H1 (cell line): ENCODE results near the gene ZBTB42. TPM values are rescaled to one million over a fixed set of nuclear protein-coding genes. Genes with fewer than 3 reads are reported as not detected.

Experiments used
- CTCF ChIA-PET: fragments of 300-600 bp; sonication (Branson Sonifier 250); formaldehyde crosslinking; loops from one replicate; lab custom pipeline; 2021; ENCODE audit not compliant: partially characterized antibody; lab: Charles Lee
- POLR2A ChIA-PET: fragments of 300-600 bp; sonication (Branson Sonifier 250); formaldehyde crosslinking; loops from one replicate; lab custom pipeline; 2021; ENCODE audit warnings: inconsistent platforms; ENCODE audit not compliant: partially characterized antibody; lab: Charles Lee
- DNase-seq, 2 experiments: peaks; one replicate each; pipeline versions ENCODE4 v3.0.0 to v3.0.0-alpha.2; 2010 to 2022; ENCODE audit warnings: low spot score in 2 of 2, low read depth in 1 of 2, mixed read lengths in 1 of 2
- FAIRE-seq: peaks from 2 replicates; lab custom pipeline; 2011; peaks lifted over from hg19 to GRCh38; lab: Jason Lieb, UNC
- H2AFZ ChIP-seq: 2 replicates; pipeline ENCODE4 v1.8.1; 2012; ENCODE audit warnings: low read length, inconsistent platforms
- H2AK5ac ChIP-seq: 2 replicates; pipeline ENCODE4 v1.6.1; 2013; ENCODE audit warnings: low read depth, low read length
- H2BK120ac ChIP-seq: replicated peaks from 2 replicates; pipeline ENCODE3; 2013; ENCODE audit warnings: low read depth, low read length, inconsistent platforms
- H2BK12ac ChIP-seq: 2 replicates; pipeline ENCODE4 v1.6.1; 2013; ENCODE audit warnings: low read depth, low read length
- H2BK15ac ChIP-seq: 2 replicates; pipeline ENCODE4 v1.6.1; 2013; ENCODE audit warnings: low read length
- H2BK20ac ChIP-seq: 2 replicates; pipeline ENCODE4 v1.6.1; 2013; ENCODE audit warnings: low read length
- H2BK5ac ChIP-seq: 2 replicates; pipeline ENCODE4 v1.6.1; 2013; ENCODE audit warnings: low read depth, low read length
- H3K14ac ChIP-seq: 2 replicates; pipeline ENCODE4 v1.6.1; 2013; ENCODE audit warnings: inconsistent platforms; ENCODE audit not compliant: insufficient read length
- H3K18ac ChIP-seq: 2 replicates; pipeline ENCODE4 v1.6.1; 2013; ENCODE audit warnings: low read length; ENCODE audit errors: extremely low read depth
- H3K23ac ChIP-seq: 2 replicates; pipeline ENCODE4 v1.6.1; 2013; ENCODE audit warnings: inconsistent platforms; ENCODE audit not compliant: insufficient read length
- H3K23me2 ChIP-seq: 2 replicates; pipeline ENCODE4 v1.6.1; 2013; ENCODE audit warnings: low read depth, low read length
- H3K27ac ChIP-seq: 2 replicates; pipeline ENCODE4 v1.6.1; 2011; ENCODE audit warnings: low read depth, low read length, inconsistent platforms
- H3K27me3 ChIP-seq, 4 experiments: replicated peaks in 1 of 4; 1 replicate in 1 of 4; 2 replicates in 3 of 4; pipeline versions ENCODE4 v1.6.1 to v1.8.1; 2011 to 2013; ENCODE audit warnings: low read length in 3 of 4, mild to moderate bottlenecking in 3 of 4, inconsistent platforms in 2 of 4, mixed read lengths in 2 of 4, moderate library complexity in 1 of 4; ENCODE audit not compliant: control insufficient read depth in 3 of 4, insufficient read depth in 3 of 4; ENCODE audit errors: extremely low read depth in 1 of 4
- H3K36me3 ChIP-seq, 4 experiments: 2 replicates each; pipeline versions ENCODE4 v1.6.1 to v1.8.1; 2011 to 2013; ENCODE audit warnings: mild to moderate bottlenecking in 4 of 4, low read length in 3 of 4, moderate library complexity in 2 of 4, control low read depth in 1 of 4, inconsistent platforms in 1 of 4; ENCODE audit not compliant: insufficient read depth in 4 of 4, control insufficient read depth in 2 of 4
- H3K4ac ChIP-seq: replicated peaks from 2 replicates; pipeline ENCODE3; 2013; ENCODE audit warnings: low read length, low read depth, mixed read lengths, inconsistent platforms; ENCODE audit not compliant: insufficient read length
- H3K4me1 ChIP-seq, 4 experiments: replicated peaks in 1 of 4; 1 replicate in 1 of 4; 2 replicates in 3 of 4; pipeline versions ENCODE4 v1.6.1 to v1.8.1; 2011 to 2013; ENCODE audit warnings: low read length in 3 of 4, inconsistent platforms in 2 of 4, mixed read lengths in 1 of 4; ENCODE audit not compliant: insufficient read depth in 4 of 4, control insufficient read depth in 3 of 4
- H3K4me2 ChIP-seq, 2 experiments: 2 replicates each; pipeline versions ENCODE4 v1.6.1 to v1.8.1; 2011 to 2013; ENCODE audit warnings: low read depth in 2 of 2, low read length in 2 of 2, control low read depth in 1 of 2, inconsistent platforms in 1 of 2, mild to moderate bottlenecking in 1 of 2; ENCODE audit not compliant: insufficient read depth in 1 of 2
- H3K4me3 ChIP-seq, 4 experiments: fragments of 200-600, 300-600 bp in 1 of 4; sonication (generic), shearing (Covaris generic), sonication (Bioruptor Twin) in 1 of 4; 2 replicates each; pipeline versions ENCODE4 v1.5.1 to v1.8.1; 2011 to 2016; ENCODE audit warnings: low read length in 4 of 4, low read depth in 3 of 4, control low read depth in 2 of 4, inconsistent platforms in 2 of 4, mild to moderate bottlenecking in 2 of 4, mixed read lengths in 1 of 4, moderate library complexity in 1 of 4; ENCODE audit not compliant: insufficient read depth in 2 of 4; ENCODE audit errors: extremely low read depth in 1 of 4
- H3K56ac ChIP-seq: replicated peaks from 2 replicates; pipeline ENCODE3; 2013; ENCODE audit warnings: low read depth, mild to moderate bottlenecking, mixed read lengths, low read length, inconsistent platforms; ENCODE audit not compliant: insufficient read length
- H3K79me1 ChIP-seq: 2 replicates; pipeline ENCODE4 v1.6.1; 2013; ENCODE audit warnings: low read depth, low read length, control low read depth
- H3K79me2 ChIP-seq, 2 experiments: 2 replicates each; pipeline versions ENCODE4 v1.6.1 to v1.8.1; 2012 to 2013; ENCODE audit warnings: low read length in 2 of 2, mild to moderate bottlenecking in 2 of 2, inconsistent platforms in 1 of 2; ENCODE audit not compliant: insufficient read depth in 2 of 2, control insufficient read depth in 1 of 2
- H3K9ac ChIP-seq, 4 experiments: replicated peaks in 1 of 4; 1 replicate in 1 of 4; 2 replicates in 3 of 4; pipeline versions ENCODE4 v1.6.1 to v1.8.1; 2011 to 2013; ENCODE audit warnings: low read depth in 3 of 4, low read length in 3 of 4, control low read depth in 2 of 4, mild to moderate bottlenecking in 2 of 4, moderate library complexity in 2 of 4, inconsistent platforms in 1 of 4; ENCODE audit errors: extremely low read depth in 1 of 4
- H3K9me3 ChIP-seq, 2 experiments: 2 replicates each; pipeline versions ENCODE4 v1.6.1 to v1.8.1; 2012 to 2013; ENCODE audit warnings: mild to moderate bottlenecking in 2 of 2, moderate library complexity in 2 of 2, control low read depth in 1 of 2, inconsistent platforms in 1 of 2, low read depth in 1 of 2, low read length in 1 of 2, mixed read lengths in 1 of 2; ENCODE audit not compliant: insufficient read depth in 2 of 2
- H4K20me1 ChIP-seq, 2 experiments: replicated peaks in 1 of 2; 2 replicates each; pipeline versions ENCODE3 to v1.8.1; 2011 to 2013; ENCODE audit warnings: inconsistent platforms in 2 of 2, low read length in 2 of 2, mild to moderate bottlenecking in 1 of 2; ENCODE audit not compliant: insufficient read depth in 2 of 2, control insufficient read depth in 1 of 2
- H4K5ac ChIP-seq: 2 replicates; pipeline ENCODE4 v1.6.1; 2013; ENCODE audit warnings: low read length, low read depth, mixed read lengths, inconsistent platforms; ENCODE audit not compliant: insufficient read length
- H4K8ac ChIP-seq: 2 replicates; pipeline ENCODE4 v1.8.0; 2013; ENCODE audit warnings: mild to moderate bottlenecking, moderate library complexity, low read length, inconsistent platforms; ENCODE audit not compliant: insufficient read depth; ENCODE audit errors: extremely low read depth
- H4K91ac ChIP-seq: replicated peaks from 2 replicates; pipeline ENCODE3; 2013; ENCODE audit warnings: low read length, mixed read lengths, inconsistent platforms; ENCODE audit not compliant: insufficient read length
- CREB1 ChIP-seq: IDR thresholded peaks from 2 replicates; pipeline ENCODE4 v1.6.1; 2012; ENCODE audit warnings: inconsistent platforms
- HDAC6 ChIP-seq: IDR thresholded peaks from one replicate; pipeline ENCODE4 v1.7.1; 2012; ENCODE audit warnings: low read depth, mild to moderate bottlenecking, inconsistent platforms, low read length, moderate library complexity
- KDM4A ChIP-seq: IDR thresholded peaks from one replicate; pipeline ENCODE4 v1.7.1; 2012; ENCODE audit warnings: low read depth, mild to moderate bottlenecking, moderate library complexity, low read length, inconsistent platforms; ENCODE audit not compliant: severe bottlenecking
- PHF8 ChIP-seq: fragments of 200-600 bp; sonication (generic); conservative IDR thresholded peaks from 2 replicates; pipeline ENCODE4 v1.7.1; 2012; ENCODE audit warnings: low read depth, mild to moderate bottlenecking, inconsistent platforms, low read length, moderate library complexity
- SRF ChIP-seq: IDR thresholded peaks from 2 replicates; pipeline ENCODE4 v1.6.1; 2011; ENCODE audit warnings: mild to moderate bottlenecking, low read depth, low read length, moderate library complexity
- WGBS, 2 experiments: shearing (Covaris generic) in 1 of 2; methylation state at CpG; one replicate each; pipeline versions ENCODE4 v1.1.6 to v1.1.7; 2013 to 2015; ENCODE audit warnings: low lambda C conversion rate in 2 of 2, mixed read lengths in 2 of 2, inconsistent platforms in 1 of 2, low coverage in 1 of 2, missing lambda C conversion rate in 1 of 2; ENCODE audit not compliant: insufficient replicate concordance in 2 of 2, insufficient coverage in 1 of 2, insufficient read length in 1 of 2; ENCODE audit errors: extremely low coverage in 1 of 2, missing lambda C conversion rate in 1 of 2; 5-methylcytosine and 5-hydroxymethylcytosine counted together
- polyA plus RNA-seq, 7 experiments: library from polyadenylated mRNA; depleted of rRNA in 3 of 7; stranded (reverse) in 5 of 7; unstranded in 2 of 7; fragments of >200 nt in 5 of 7; fragments of 200-250 nt in 2 of 7; gene quantifications; 1 replicate in 5 of 7; 2 replicates in 1 of 7; 4 replicates in 1 of 7; pipeline versions ENCODE4 v1.2.1 to v1.2.3, GENCODE V29; 2011 to 2013; ENCODE audit warnings: missing spikeins in 2 of 7, mixed read lengths in 2 of 7
- total RNA-seq: library from RNA; stranded (reverse); fragmentation: NEBNext Ultra II Directional; extraction: Animal tissue kit (Norgen Biotek cat#: 25700); gene quantifications from 2 replicates; pipeline ENCODE4 v1.2.1, GENCODE V29; 2021

The ZBTB42 gene
- total and polyA plus RNA-seq, 2 of the 8 experiments (the other 6 are each of a cell fraction or from before 2014, with no cell fraction given): 2.8 to 3.1 TPM

- Histone ChIP-seq H3K4ac (no peak within 1 kb of the TSS), H3K56ac (no peak within 1 kb of the TSS), H3K23me2 (peaks cover 20% of the 10 kb centered on the region), H3K27me3 (peaks cover 6 to 50% (median 41%) of the 10 kb centered on the region in 4 experiments), H3K14ac (no peak within 1 kb of the TSS), H3K4me1 (peaks cover 4 to 48% (median 33%) of the 10 kb centered on the region in 4 experiments), H3K9ac (peak within 1 kb of the TSS; percentile 1 to 60 (median 20); a peak in 4 of 7 replicates), H3K4me3 (peak within 1 kb of the TSS; percentile 56 to 74 (median 60)), H2AK5ac (peak within 1 kb of the TSS; percentile 75; the same call in 1 of the 2 replicates), H3K23ac (no peak within 1 kb of the TSS), H4K8ac (peak within 1 kb of the TSS; percentile 57; the same call in 1 of the 2 replicates), H3K36me3 (peaks cover 0 to 4% (median 0%) of the 10 kb centered on the region in 4 experiments; a peak in 2 of 8 replicates), H2BK120ac (no peak within 1 kb of the TSS)
- no peak for FAIRE-seq
- no peak for DNase-seq
- TF ChIP-seq PHF8 (0 out of 2 replicates have a peak, but pooled peaks have one; percentile 11), KDM4A (peak; percentile 46), SRF (no peak), CREB1 (no peak), HDAC6 (no peak)
- TF ChIP-seq, all 59 proteins: peak for 2
- 0 out of 2 replicates have a peak within 1 kb of the TSS, but pooled peaks have one; percentile 61 for H2BK20ac ChIP-seq
- H4K5ac ChIP-seq: no peak within 1 kb of the TSS
- no peak within 1 kb of the TSS for H2BK12ac ChIP-seq
- H4K91ac ChIP-seq: peak within 1 kb of the TSS; percentile 1
- no peak within 1 kb of the TSS for H2AFZ ChIP-seq
- H3K18ac ChIP-seq: peak within 1 kb of the TSS; percentile 83
- peak within 1 kb of the TSS; percentile 81; the same call in 1 of the 2 replicates for H2BK15ac ChIP-seq
- no peak within 1 kb of the TSS for H3K27ac ChIP-seq
- H3K9me3 ChIP-seq: no peaks in the 10 kb centered on the region
- H3K4me2 ChIP-seq: peak within 1 kb of the TSS; percentile 88 to 93
- CTCF ChIA-PET: interaction anchor here (1.3 to 11.1 kb wide), 5 partner anchors 17 to 25 kb away, joined by 3 to 110 read pairs (median 4); no protein-coding TSS in a partner anchor
- 2% methylated on average over 25 of the region's 124 CpGs; no CpG with 5 or more reads in 1 of the 2 experiments for WGBS, 2 experiments
- H3K79me1 ChIP-seq: peaks cover 8% of the 10 kb centered on the region
- POLR2A ChIA-PET: interaction anchor here (1.1 to 1.7 kb wide), 7 partner anchors 10 to 175 kb away, joined by 3 to 9 read pairs (median 3); partner anchors contain the start of gene SIVA1
- H2BK5ac ChIP-seq: no peak within 1 kb of the TSS
- H3K79me2 ChIP-seq: peaks cover 0 to 6% of the 10 kb centered on the region in 2 experiments; a peak in 1 of 4 replicates
- peaks cover 18 to 29% of the 10 kb centered on the region in 2 experiments for H4K20me1 ChIP-seq
These were observed 5.7 kb upstream of the ZBTB42 start, which contains the start of gene AKT1 for GRCh38 chr14:104794993-104795780. Gene AKT1, minus strand, starts transcription at chr14:104795748. Its CDS starts 3,105 bp downstream, at chr14:104792643.
